HEK293T (cell line): Measurements from ENCODE around the gene RPS17.
"Not testable (repeated sequence)": the region's sequence is repeated elsewhere in the genome, so short reads cannot be mapped to it uniquely, and the experiment has no call there.

Experiments
- CTCF ChIA-PET: fragments of 350-600 bp; formaldehyde crosslinking; extraction: SDS; loops from one replicate; lab custom pipeline; 2021; ENCODE audit warnings: antibody characterized with exemption, inconsistent platforms; lab: Yijun Ruan, JAX
- POLR2A ChIA-PET: fragments of 350-600 bp; formaldehyde crosslinking; extraction: SDS; loops from one replicate; lab custom pipeline; 2020; ENCODE audit warnings: antibody characterized with exemption, inconsistent platforms; lab: Yijun Ruan, JAX
- DNase-seq: peaks from one replicate; pipeline ENCODE4 v3.0.0; 2012; ENCODE audit warnings: mixed read lengths; ENCODE audit errors: extremely low spot score
- ARNT ChIP-seq: fragments of 450-650 bp; IDR thresholded peaks from 2 replicates; pipeline ENCODE4 v1.6.1; 2017; ENCODE audit warnings: mild to moderate bottlenecking
- CTBP1 ChIP-seq: fragments of 450-650 bp; IDR thresholded peaks from 2 replicates; pipeline ENCODE4 v1.6.1; 2016; ENCODE audit warnings: borderline replicate concordance
- FOXK2 ChIP-seq: fragments of 450-650 bp; IDR thresholded peaks from 2 replicates; pipeline ENCODE4 v1.6.1; 2016; ENCODE audit warnings: mild to moderate bottlenecking
- FOXM1 ChIP-seq: fragments of 450-650 bp; IDR thresholded peaks from 2 replicates; pipeline ENCODE4 v1.6.1; 2017; ENCODE audit warnings: mild to moderate bottlenecking, borderline replicate concordance
- HDGF ChIP-seq: fragments of 450-650 bp; IDR thresholded peaks from 2 replicates; pipeline ENCODE4 v1.6.1; 2017; ENCODE audit warnings: antibody characterized with exemption, borderline replicate concordance
- L3MBTL2 ChIP-seq: fragments of 450-650 bp; conservative IDR thresholded peaks from 2 replicates; pipeline ENCODE4 v1.6.1; 2016; ENCODE audit warnings: mild to moderate bottlenecking
- LEF1 ChIP-seq: fragments of 450-650 bp; IDR thresholded peaks from 2 replicates; pipeline ENCODE4 v1.6.1; 2017; ENCODE audit warnings: mild to moderate bottlenecking, borderline replicate concordance
- NFRKB ChIP-seq: fragments of 450-650 bp; IDR thresholded peaks from 2 replicates; pipeline ENCODE4 v1.6.1; 2016; ENCODE audit warnings: mild to moderate bottlenecking, moderate library complexity
- PKNOX1 ChIP-seq: fragments of 450-650 bp; IDR thresholded peaks from 2 replicates; pipeline ENCODE4 v1.6.1; 2016
- SUZ12 ChIP-seq: fragments of 450-650 bp; IDR thresholded peaks from 2 replicates; pipeline ENCODE4 v1.6.1; 2016; ENCODE audit warnings: mild to moderate bottlenecking
- TARDBP ChIP-seq: fragments of 450-650 bp; IDR thresholded peaks from 2 replicates; pipeline ENCODE4 v1.6.1; 2016
- ZNF384 ChIP-seq: fragments of 450-650 bp; IDR thresholded peaks from 2 replicates; pipeline ENCODE4 v1.6.1; 2016

RPS17 gene

GRCh38 chr15:82539691-82540054 is 584 bp downstream of the RPS17 start:
- ChIA-PET CTCF (interaction anchor here (0.5 to 2.7 kb wide), 9 partner anchors 9 to 356 kb away, joined by 3 to 21 read pairs (median 3); no protein-coding TSS in a partner anchor), POLR2A (interaction anchor here (0.6 to 3.4 kb wide), 19 partner anchors 8 to 938 kb away, joined by 3 to 38 read pairs (median 9); partner anchors contain the start of genes AP3B2, RAMAC and WHAMM)
- no peak for DNase-seq
- TF ChIP-seq PKNOX1 (no peak), ARNT (no peak), NFRKB (no peak), TARDBP (no peak), FOXM1 (no peak)

GRCh38 chr15:82538961-82539690 is 1.1 kb downstream of the RPS17 start:
- TF ChIP-seq LEF1 = no peak
- TF ChIP-seq L3MBTL2 = peak; percentile 25; the same call in 1 of the 2 replicates
- CTCF ChIA-PET = interaction anchor here (1.0 to 2.7 kb wide), 2 partner anchors 8 to 27 kb away, joined by 3 to 21 read pairs; no protein-coding TSS in a partner anchor
- POLR2A ChIA-PET = interaction anchor here (0.6 to 3.4 kb wide), 11 partner anchors 8 to 939 kb away, joined by 3 to 38 read pairs (median 9); partner anchors contain the start of genes RAMAC and WHAMM
- no peak for DNase-seq

- 0 out of 2 replicates have a peak, but pooled peaks have one; percentile 15 for TF ChIP-seq L3MBTL2
- no peak for TF ChIP-seq SUZ12
- ChIA-PET POLR2A (interaction anchor here (1.4 kb wide), 1 partner anchor 213 kb away, joined by 5 read pairs; no protein-coding TSS in a partner anchor), CTCF (interaction anchor here (1.2 kb wide), 1 partner anchor 9 kb away, joined by 3 read pairs; no protein-coding TSS in a partner anchor)
- DNase-seq = no peak
Measured at GRCh38 chr15:82537351-82537908, 2.8 kb downstream of the RPS17 start.

- CTCF ChIA-PET = no interaction called here
- TF ChIP-seq HDGF = no peak
- no peak for TF ChIP-seq LEF1
- no peak for TF ChIP-seq FOXK2
- no peak for TF ChIP-seq ZNF384
- no peak for TF ChIP-seq PKNOX1
- no peak for TF ChIP-seq SUZ12
- no peak for TF ChIP-seq TARDBP
- TF ChIP-seq L3MBTL2 = no peak
- no peak for TF ChIP-seq FOXM1
- TF ChIP-seq ARNT = no peak
- TF ChIP-seq CTBP1 = no peak
- no peak for DNase-seq
- POLR2A ChIA-PET = interaction anchor here (0.7 to 2.3 kb wide), 8 partner anchors 9 to 367 kb away, joined by 3 to 12 read pairs (median 4); no protein-coding TSS in a partner anchor
Measured at GRCh38 chr15:82536409-82537350, 3.6 kb downstream of the RPS17 start.

- TF ChIP-seq ARNT = no peak
- TF ChIP-seq L3MBTL2 = 0 out of 2 replicates have a peak, but pooled peaks have one; percentile 27
- ChIA-PET CTCF (no interaction called here), POLR2A (interaction anchor here (0.7 to 2.3 kb wide), 8 partner anchors 8 to 368 kb away, joined by 3 to 12 read pairs (median 4); no protein-coding TSS in a partner anchor)
- DNase-seq = no peak
Measured at GRCh38 chr15:82535566-82536408, 4.5 kb downstream of the RPS17 start.

GRCh38 chr15:82535151-82535550 is 5.1 kb downstream of the RPS17 start:
- DNase-seq, CTCF ChIA-PET: not testable (repeated sequence)
- POLR2A ChIA-PET = interaction anchor here (1.3 to 2.3 kb wide), 3 partner anchors 8 to 215 kb away, joined by 3 to 12 read pairs (median 5); no protein-coding TSS in a partner anchor

GRCh38 chr15:82534457-82534861 is 5.8 kb downstream of the RPS17 start:
- DNase-seq, CTCF ChIA-PET, POLR2A ChIA-PET: not testable (repeated sequence)
